ENCODE measurements around the gene SLC40A1.

The SLC40A1 gene

DNA sequence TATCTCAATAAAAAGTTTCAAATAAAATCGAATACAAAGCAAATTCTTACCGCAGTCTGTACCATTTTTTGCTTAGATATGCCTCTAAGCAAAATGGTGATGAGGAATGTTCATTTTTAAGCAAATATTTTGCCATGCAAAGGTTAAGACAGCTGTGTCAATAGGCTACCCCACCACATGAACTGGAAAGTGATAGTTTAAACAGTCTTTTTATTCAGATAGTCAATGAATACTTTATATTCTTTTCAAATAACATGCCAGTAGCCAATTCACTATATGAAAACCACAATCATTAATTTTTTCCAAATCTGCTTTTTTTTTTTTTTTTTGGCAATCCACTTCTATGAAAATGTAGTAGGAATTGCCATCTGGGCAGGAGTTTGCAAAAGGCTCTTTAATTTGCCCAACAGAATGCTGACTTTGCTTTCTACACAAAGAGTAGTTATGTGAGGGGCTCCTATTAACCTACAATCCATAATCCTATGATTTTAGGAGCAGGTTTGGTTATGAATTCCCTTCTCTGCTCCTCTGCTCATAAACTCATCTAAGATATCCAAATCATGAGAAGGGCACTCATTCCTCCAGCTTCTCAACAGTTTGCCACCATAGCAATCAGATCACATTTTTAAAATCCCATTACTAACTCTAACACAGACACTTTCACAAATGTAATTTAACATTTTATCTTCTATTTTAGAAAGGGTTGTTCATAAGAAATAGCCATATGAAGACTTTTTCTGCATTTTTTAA, 69.2 kb downstream of the SLC40A1 start:
- DNase-seq, result no peak

All from T-helper 9 cell (primary cell).